A549 (cell line): ENCODE data around the gene TCHH. TPM values are rescaled to one million over a fixed set of nuclear protein-coding genes. Genes with fewer than 3 reads are reported as not detected.
"Not testable (repeated sequence)": the region's sequence is repeated elsewhere in the genome, so short reads cannot be mapped to it uniquely, and the experiment has no call there.

Source experiments
- ATAC-seq, 2 experiments: fragments of 200-7000 bp in 1 of 2; fragments of >200 bp in 1 of 2; cut with Nextera tagmentation in 1 of 2; cut with Tn5 transposase in 1 of 2; 3 replicates each; pipeline versions ENCODE4 v1.8.0 to v1.9.1; 2018 to 2020; ENCODE audit warnings: mild to moderate bottlenecking in 1 of 2, moderate library complexity in 1 of 2
- CTCF ChIA-PET: fragments of 300-600 bp; sonication (Branson Sonifier 250); formaldehyde crosslinking; extraction: SDS; loops from one replicate; lab custom pipeline; 2021; ENCODE audit warnings: antibody characterized with exemption, inconsistent platforms; lab: Yijun Ruan, JAX
- POLR2A ChIA-PET: fragments of 350-600 bp; formaldehyde crosslinking; extraction: SDS; loops from one replicate; lab custom pipeline; 2021; ENCODE audit warnings: antibody characterized with exemption, inconsistent platforms; lab: Yijun Ruan, JAX
- DNase-seq, 2 experiments: peaks; one replicate each; pipeline versions ENCODE4 v3.0.0 to v3.0.0-alpha.2; 2011 to 2016; ENCODE audit warnings: low read depth in 1 of 2, low spot score in 1 of 2
- FAIRE-seq: peaks from 2 replicates; lab custom pipeline; 2011; peaks lifted over from hg19 to GRCh38; lab: Jason Lieb, UNC
- H3K27ac ChIP-seq, 2 experiments: fragments of >200 bp; sonication (Bioruptor Twin); formaldehyde crosslinking; 3 replicates each; pipeline ENCODE4 v1.5.1; 2016 to 2017
- H3K4me1 ChIP-seq: fragments of >200 bp; sonication (Bioruptor Twin); formaldehyde crosslinking; 3 replicates; pipeline ENCODE4 v1.6.1; 2016
- H3K4me2 ChIP-seq: fragments of >200 bp; sonication (Bioruptor Twin); formaldehyde crosslinking; 3 replicates; pipeline ENCODE4 v1.6.1; 2016
- H3K4me3 ChIP-seq: fragments of >200 bp; sonication (Bioruptor Twin); formaldehyde crosslinking; 3 replicates; pipeline ENCODE4 v1.5.1; 2016
- H3K9me3 ChIP-seq: fragments of >200 bp; sonication (Bioruptor Twin); formaldehyde crosslinking; 3 replicates; pipeline ENCODE4 v1.6.1; 2016
- CBX8 ChIP-seq: fragments of 200-600 bp; sonication (generic); IDR thresholded peaks from 2 replicates; pipeline ENCODE4 v1.6.1; 2016
- CHD2 ChIP-seq: fragments of 150-350 bp; IDR thresholded peaks from 2 replicates; pipeline ENCODE4 v1.6.1; 2014; ENCODE audit warnings: low read length; ENCODE audit not compliant: partially characterized antibody
- CHD4 ChIP-seq: fragments of 200-600 bp; sonication (generic); IDR thresholded peaks from 2 replicates; pipeline ENCODE4 v1.6.1; 2016; ENCODE audit warnings: antibody characterized with exemption, mild to moderate bottlenecking, borderline replicate concordance
- EHMT2 ChIP-seq: fragments of 200-600 bp; sonication (generic); IDR thresholded peaks from 2 replicates; pipeline ENCODE4 v1.6.1; 2016; ENCODE audit warnings: antibody characterized with exemption, low read depth, mild to moderate bottlenecking, moderate library complexity
- FOSB ChIP-seq: fragments of 250-450 bp; sonication (Bioruptor Pico); IDR thresholded peaks from 2 replicates; pipeline ENCODE4 v1.5.0; 2020; ENCODE audit warnings: mild to moderate bottlenecking, moderate library complexity
- FOSL2 ChIP-seq, 2 experiments: fragments of 450-650 bp in 1 of 2; fragments of >200 bp in 1 of 2; sonication (Bioruptor Twin) in 1 of 2; formaldehyde crosslinking; IDR thresholded peaks; 2 replicates each; pipeline versions ENCODE4 v1.5.0 to v1.6.1; 2016 to 2020; ENCODE audit warnings: mild to moderate bottlenecking in 1 of 2, moderate library complexity in 1 of 2
- GATA3 ChIP-seq: IDR thresholded peaks from 2 replicates; pipeline ENCODE4 v1.6.1; 2012; ENCODE audit warnings: borderline replicate concordance
- HOXB13 ChIP-seq: fragments of 250-450 bp; sonication (Bioruptor Pico); IDR thresholded peaks from 2 replicates; pipeline ENCODE4 v1.5.0; 2020; ENCODE audit warnings: low read depth, mild to moderate bottlenecking, moderate library complexity
- MAZ ChIP-seq: fragments of 150-350 bp; IDR thresholded peaks from 2 replicates; pipeline ENCODE4 v1.6.1; 2014; ENCODE audit warnings: antibody characterized with exemption, low read depth, low read length, borderline replicate concordance
- RAD21 ChIP-seq, 2 experiments: fragments of >200 bp in 1 of 2; sonication (Bioruptor Twin) in 1 of 2; formaldehyde crosslinking in 1 of 2; IDR thresholded peaks in 1 of 2; conservative IDR thresholded peaks in 1 of 2; 2 replicates in 1 of 2; 3 replicates in 1 of 2; pipeline ENCODE4 v1.6.1; 2012 to 2018; ENCODE audit warnings: inconsistent platforms in 1 of 2
- RARB ChIP-seq: fragments of 250-450 bp; sonication (Bioruptor Pico); IDR thresholded peaks from 2 replicates; pipeline ENCODE4 v1.8.0; 2021; ENCODE audit warnings: mild to moderate bottlenecking, moderate library complexity
- RNF2 ChIP-seq: fragments of 200-600 bp; sonication (generic); IDR thresholded peaks from 2 replicates; pipeline ENCODE4 v1.6.1; 2016; ENCODE audit warnings: low read depth, mild to moderate bottlenecking, antibody characterized with exemption, moderate library complexity, borderline replicate concordance
- TFCP2L1 ChIP-seq: fragments of 250-450 bp; sonication (Bioruptor Pico); IDR thresholded peaks from 2 replicates; pipeline ENCODE4 v1.5.0; 2021; ENCODE audit warnings: mild to moderate bottlenecking
- TP53 ChIP-seq: fragments of 250-450 bp; sonication (Bioruptor Pico); IDR thresholded peaks from 2 replicates; pipeline ENCODE4 v1.5.0; 2021; ENCODE audit warnings: mild to moderate bottlenecking, moderate library complexity
- ZFP36 ChIP-seq: fragments of 450-650 bp; IDR thresholded peaks from 2 replicates; pipeline ENCODE4 v1.6.1; 2014; ENCODE audit warnings: borderline replicate concordance; ENCODE audit not compliant: partially characterized antibody
- WGBS: methylation state at CpG from one replicate; pipeline ENCODE4 v1.1.6; 2017; ENCODE audit errors: missing lambda C conversion rate; 5-methylcytosine and 5-hydroxymethylcytosine counted together
- polyA plus RNA-seq, 4 experiments: library from polyadenylated mRNA; depleted of rRNA in 3 of 4; stranded (reverse); fragments of >200 nt; fragmentation: RNase III in 1 of 4; extraction: RNeasy Plus Mini Kit Qiagen cat#74134 plus additional on column Dnase treatment in 1 of 4; gene quantifications; 2 replicates in 3 of 4; 3 replicates in 1 of 4; pipeline ENCODE4 v1.2.3, GENCODE V29; 2011 to 2017
- TF ChIP-seq, protein P1 (sequence below): fragments of 450-650 bp; IDR thresholded peaks from 2 replicates; pipeline ENCODE4 v1.6.1; 2014; ENCODE audit warnings: antibody characterized with exemption
- TF ChIP-seq, protein P2 (sequence below): fragments of 250-450 bp; sonication (Bioruptor Pico); IDR thresholded peaks from 2 replicates; pipeline ENCODE4 v1.5.0; 2020; ENCODE audit warnings: low read depth, mild to moderate bottlenecking, moderate library complexity
- TF ChIP-seq, protein P3 (sequence below): fragments of >200 bp; sonication (Bioruptor Twin); formaldehyde crosslinking; IDR thresholded peaks from 3 replicates; pipeline ENCODE4 v1.6.1; 2016
- TF ChIP-seq, protein P4 (sequence below): fragments of >200 bp; sonication (Bioruptor Twin); formaldehyde crosslinking; IDR thresholded peaks from 3 replicates; pipeline ENCODE4 v1.5.1; 2016

Gene TCHH
- polyA plus RNA-seq, 2 of the 4 experiments (the other 2 are of a cell fraction), result 0.08 to 0.09 TPM

DNA sequence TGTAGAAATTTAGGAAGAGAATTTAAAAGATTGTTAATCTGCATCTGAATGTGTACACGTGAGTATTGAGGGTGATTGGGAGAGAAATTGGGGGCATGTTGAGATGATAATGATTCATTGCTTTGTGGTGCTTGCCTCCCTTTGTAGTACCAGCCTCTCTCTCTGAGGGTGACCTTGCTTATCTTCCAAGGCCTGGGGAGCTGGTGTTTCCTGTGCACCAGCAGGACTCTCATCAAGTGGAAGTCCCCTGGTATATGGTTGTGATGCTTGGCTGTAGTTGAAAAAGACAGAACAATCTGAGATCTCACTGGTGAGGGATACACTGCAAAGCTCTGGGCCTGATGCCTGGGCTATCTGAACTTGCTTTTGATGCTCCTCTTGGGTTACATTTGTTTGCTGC lies 30.4 kb downstream of the TCHH start (continued):
- TF ChIP-seq MAZ, result no peak
- no peak for TF ChIP-seq CBX8
- no peak for TF ChIP-seq TFCP2L1 (CRISPR knock-in tag)
- TF ChIP-seq, all 56 proteins: peak for 0

DNA sequence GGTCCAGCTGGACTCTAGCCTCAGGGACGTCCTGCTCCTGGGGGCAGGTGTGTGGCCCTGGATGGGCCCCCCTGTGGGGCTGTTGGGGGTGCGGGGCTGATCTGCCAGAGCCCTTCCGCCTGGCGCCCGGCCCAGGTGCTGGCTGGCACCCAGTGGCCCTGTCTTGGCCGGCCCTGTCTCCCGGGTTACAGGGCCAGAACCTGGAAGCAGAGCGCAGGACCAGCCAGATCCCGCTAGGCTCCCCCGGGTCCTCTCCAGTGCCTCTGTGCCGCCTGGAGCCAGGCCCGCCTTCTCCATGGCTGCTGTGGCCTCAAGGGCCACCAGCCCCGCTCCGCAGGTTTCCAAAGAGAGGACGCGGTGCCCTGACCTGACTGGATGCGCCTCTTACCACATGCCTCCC lies 34.2 kb downstream of the TCHH start:
- H3K4me1 ChIP-seq, POLR2A ChIA-PET, H3K9me3 ChIP-seq, CTCF ChIA-PET, H3K4me2 ChIP-seq, DNase-seq, H3K27ac ChIP-seq, H3K4me3 ChIP-seq, FAIRE-seq, ATAC-seq: not testable (repeated sequence)
- WGBS, result 25% methylated on average over 4 of the region's 17 CpGs

DNA sequence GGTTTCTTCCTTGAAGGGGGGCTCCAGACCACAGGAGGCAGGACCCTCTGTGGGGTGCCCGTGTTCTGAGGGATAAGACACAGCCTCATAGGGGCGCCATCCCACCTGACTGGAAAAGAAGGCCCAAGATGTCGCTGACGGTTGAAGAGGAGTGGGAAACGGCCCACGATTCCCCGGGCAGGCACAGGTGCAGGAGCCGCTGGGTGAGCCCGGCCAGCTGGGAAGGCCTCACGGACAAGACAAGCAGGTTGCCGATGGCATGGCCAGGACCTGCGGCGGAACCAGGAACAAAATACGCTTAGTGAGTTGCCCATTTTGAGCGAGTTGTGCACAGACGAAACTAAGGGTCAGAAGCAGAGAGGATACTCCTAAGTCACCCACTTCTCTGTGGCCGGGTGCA lies 34.8 kb downstream of the TCHH start:
- CTCF ChIA-PET, H3K4me2 ChIP-seq, POLR2A ChIA-PET, FAIRE-seq, H3K4me3 ChIP-seq, H3K9me3 ChIP-seq, DNase-seq, ATAC-seq, H3K27ac ChIP-seq, H3K4me1 ChIP-seq: not testable (repeated sequence)
- WGBS, result 44% methylated on average over 17 of the region's 17 CpGs

DNA sequence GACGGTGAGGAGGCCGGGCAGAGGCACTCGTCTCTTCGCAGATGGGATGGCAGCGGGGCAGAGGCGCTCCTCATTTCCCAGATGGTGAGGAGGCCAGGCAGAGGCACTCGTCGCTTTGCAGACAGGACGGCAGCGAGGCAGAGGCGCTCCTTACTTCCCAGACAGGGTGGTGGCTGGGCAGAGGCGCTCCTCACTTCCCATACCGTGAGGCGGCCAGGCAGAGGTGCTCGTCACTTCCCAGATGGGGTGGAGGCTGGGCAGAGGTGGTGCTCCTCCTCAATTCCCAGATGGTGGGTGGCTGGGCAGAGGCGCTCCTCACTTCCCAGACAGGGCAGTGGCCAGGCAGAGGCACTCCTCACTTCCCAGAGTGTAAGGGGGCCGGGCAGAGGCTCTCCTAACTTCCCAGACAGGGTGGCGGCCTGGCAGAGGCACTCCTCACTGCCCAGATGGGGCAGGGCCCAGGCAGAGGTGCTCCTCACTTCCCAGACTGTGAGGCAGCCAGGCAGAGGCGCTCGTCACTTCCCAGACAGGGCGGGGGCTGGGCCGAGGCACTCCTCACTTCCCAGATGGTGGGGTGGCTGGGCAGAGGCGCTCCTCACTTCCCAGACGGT lies 36.3 kb downstream of the TCHH start:
- ATAC-seq (no peak), FAIRE-seq (no peak), DNase-seq (no peak)
- Histone ChIP-seq H3K4me3 (no peak overlapping the region), H3K9me3 (no peaks in the 10 kb centered on the region), H3K4me1 (no peaks in the 10 kb centered on the region), H3K27ac (no peak overlapping the region), H3K4me2 (no peak overlapping the region)
- CTCF ChIA-PET, result no interaction called here
- 43% methylated on average over 14 of the region's 24 CpGs for WGBS
- TF ChIP-seq ZFP36, result no peak
- TF ChIP-seq, protein P1, sequence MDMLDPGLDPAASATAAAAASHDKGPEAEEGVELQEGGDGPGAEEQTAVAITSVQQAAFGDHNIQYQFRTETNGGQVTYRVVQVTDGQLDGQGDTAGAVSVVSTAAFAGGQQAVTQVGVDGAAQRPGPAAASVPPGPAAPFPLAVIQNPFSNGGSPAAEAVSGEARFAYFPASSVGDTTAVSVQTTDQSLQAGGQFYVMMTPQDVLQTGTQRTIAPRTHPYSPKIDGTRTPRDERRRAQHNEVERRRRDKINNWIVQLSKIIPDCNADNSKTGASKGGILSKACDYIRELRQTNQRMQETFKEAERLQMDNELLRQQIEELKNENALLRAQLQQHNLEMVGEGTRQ, result no peak
- TF ChIP-seq, protein P2, sequence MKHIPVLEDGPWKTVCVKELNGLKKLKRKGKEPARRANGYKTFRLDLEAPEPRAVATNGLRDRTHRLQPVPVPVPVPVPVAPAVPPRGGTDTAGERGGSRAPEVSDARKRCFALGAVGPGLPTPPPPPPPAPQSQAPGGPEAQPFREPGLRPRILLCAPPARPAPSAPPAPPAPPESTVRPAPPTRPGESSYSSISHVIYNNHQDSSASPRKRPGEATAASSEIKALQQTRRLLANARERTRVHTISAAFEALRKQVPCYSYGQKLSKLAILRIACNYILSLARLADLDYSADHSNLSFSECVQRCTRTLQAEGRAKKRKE, result no peak
- no peak for TF ChIP-seq GATA3
- TF ChIP-seq, protein P3, sequence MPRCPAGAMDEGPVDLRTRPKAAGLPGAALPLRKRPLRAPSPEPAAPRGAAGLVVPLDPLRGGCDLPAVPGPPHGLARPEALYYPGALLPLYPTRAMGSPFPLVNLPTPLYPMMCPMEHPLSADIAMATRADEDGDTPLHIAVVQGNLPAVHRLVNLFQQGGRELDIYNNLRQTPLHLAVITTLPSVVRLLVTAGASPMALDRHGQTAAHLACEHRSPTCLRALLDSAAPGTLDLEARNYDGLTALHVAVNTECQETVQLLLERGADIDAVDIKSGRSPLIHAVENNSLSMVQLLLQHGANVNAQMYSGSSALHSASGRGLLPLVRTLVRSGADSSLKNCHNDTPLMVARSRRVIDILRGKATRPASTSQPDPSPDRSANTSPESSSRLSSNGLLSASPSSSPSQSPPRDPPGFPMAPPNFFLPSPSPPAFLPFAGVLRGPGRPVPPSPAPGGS, result no peak
- TF ChIP-seq EHMT2, result no peak
- TF ChIP-seq FOSB (CRISPR knock-in tag), result no peak
- TF ChIP-seq CBX8, result no peak
- no peak for TF ChIP-seq CHD2
- no peak for TF ChIP-seq CHD4
- no peak for TF ChIP-seq RNF2
- TF ChIP-seq RARB (CRISPR knock-in tag), result no peak
- no peak for TF ChIP-seq HOXB13
- TF ChIP-seq RAD21 (conservative IDR thresholded peaks at IDR 0.05 in 1 of 2, IDR thresholded peaks at IDR 0.05 in 1 of 2), result no peak
- TF ChIP-seq FOSL2 (IDR thresholded peaks at IDR 0.05), result no peak
- no peak for TF ChIP-seq FOSL2 (CRISPR knock-in tag; IDR thresholded peaks at IDR 0.05)
- TF ChIP-seq, protein P4, sequence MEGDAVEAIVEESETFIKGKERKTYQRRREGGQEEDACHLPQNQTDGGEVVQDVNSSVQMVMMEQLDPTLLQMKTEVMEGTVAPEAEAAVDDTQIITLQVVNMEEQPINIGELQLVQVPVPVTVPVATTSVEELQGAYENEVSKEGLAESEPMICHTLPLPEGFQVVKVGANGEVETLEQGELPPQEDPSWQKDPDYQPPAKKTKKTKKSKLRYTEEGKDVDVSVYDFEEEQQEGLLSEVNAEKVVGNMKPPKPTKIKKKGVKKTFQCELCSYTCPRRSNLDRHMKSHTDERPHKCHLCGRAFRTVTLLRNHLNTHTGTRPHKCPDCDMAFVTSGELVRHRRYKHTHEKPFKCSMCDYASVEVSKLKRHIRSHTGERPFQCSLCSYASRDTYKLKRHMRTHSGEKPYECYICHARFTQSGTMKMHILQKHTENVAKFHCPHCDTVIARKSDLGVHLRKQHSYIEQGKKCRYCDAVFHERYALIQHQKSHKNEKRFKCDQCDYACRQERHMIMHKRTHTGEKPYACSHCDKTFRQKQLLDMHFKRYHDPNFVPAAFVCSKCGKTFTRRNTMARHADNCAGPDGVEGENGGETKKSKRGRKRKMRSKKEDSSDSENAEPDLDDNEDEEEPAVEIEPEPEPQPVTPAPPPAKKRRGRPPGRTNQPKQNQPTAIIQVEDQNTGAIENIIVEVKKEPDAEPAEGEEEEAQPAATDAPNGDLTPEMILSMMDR, result no peak
- TF ChIP-seq TP53, result no peak
- POLR2A ChIA-PET, result no interaction called here
